Kidney tubule cell (primary cell): Measurements from ENCODE around the gene KRAS.

Experiments
- DNase-seq: peaks from one replicate; pipeline ENCODE4 v3.0.0-alpha.2; 2018; ENCODE audit warnings: low spot score

Gene KRAS

GRCh38 chr12:25256005-25256404 is 5.3 kb upstream of the KRAS start:
- DNase-seq, result no peak

- DNase-seq, result peak; percentile 61
These were observed 3.6 kb upstream of the KRAS start for GRCh38 chr12:25254271-25254880.

- DNase-seq, result no peak
These were observed 2.8 kb upstream of the KRAS start for GRCh38 chr12:25253371-25254068.

GRCh38 chr12:25252946-25253345 is 2.2 kb upstream of the KRAS start:
- DNase-seq, result no peak

GRCh38 chr12:25251769-25252168 is 1.0 kb upstream of the KRAS start:
- no peak for DNase-seq

- peak; percentile 61 for DNase-seq
These were observed 594 bp downstream of the KRAS start for GRCh38 chr12:25249931-25250738.

- DNase-seq, result no peak
These were observed 2.0 kb downstream of the KRAS start for GRCh38 chr12:25248732-25249131.

- no peak for DNase-seq
These were observed 2.6 kb downstream of the KRAS start for GRCh38 chr12:25248137-25248536.

- DNase-seq, result no peak
These were observed 5.2 kb downstream of the KRAS start for GRCh38 chr12:25245491-25245890.

GRCh38 chr12:25243680-25243990 is 7.1 kb downstream of the KRAS start:
- DNase-seq, result no peak

- peak; percentile 9 for DNase-seq
These were observed 7.6 kb downstream of the KRAS start for GRCh38 chr12:25242981-25243679.

- peak; percentile 43 for DNase-seq
These were observed 9.3 kb downstream of the KRAS start for GRCh38 chr12:25241167-25242020.

GRCh38 chr12:25236626-25237025 is 14.1 kb downstream of the KRAS start:
- DNase-seq, result no peak

- DNase-seq, result no peak
These were observed 14.5 kb downstream of the KRAS start for GRCh38 chr12:25236190-25236589.

GRCh38 chr12:25213338-25213737 is 37.4 kb downstream of the KRAS start:
- no peak for DNase-seq

GRCh38 chr12:25208554-25208953 is 42.2 kb downstream of the KRAS start:
- DNase-seq, result no peak

- DNase-seq, result no peak
These were observed 42.9 kb downstream of the KRAS start for GRCh38 chr12:25207846-25208245.

GRCh38 chr12:25207411-25207810 is 43.3 kb downstream of the KRAS start:
- no peak for DNase-seq

GRCh38 chr12:25202137-25202536 is 48.6 kb downstream of the KRAS start:
- DNase-seq, result no peak

GRCh38 chr12:25200703-25201102 is 50.0 kb downstream of the KRAS start:
- peak; percentile 59 for DNase-seq

- DNase-seq, result no peak
These were observed 53.1 kb downstream of the KRAS start for GRCh38 chr12:25197608-25198007.
